Keratinocyte (primary cell): ENCODE results near the gene MRPL9. TPM values are rescaled to one million over a fixed set of nuclear protein-coding genes. Genes with fewer than 3 reads are reported as not detected.

Experiments
- DNase-seq: peaks from one replicate; pipeline ENCODE4 v3.0.0-alpha.2; 2011; ENCODE audit warnings: low read depth, missing footprints, low spot score
- FAIRE-seq: peaks from 2 replicates; lab custom pipeline; 2011; peaks lifted over from hg19 to GRCh38; lab: Jason Lieb, UNC
- H2AFZ ChIP-seq: 2 replicates; pipeline ENCODE4 v1.6.0; 2012; ENCODE audit warnings: low read length, control low read depth, inconsistent platforms; ENCODE audit not compliant: control insufficient read depth
- H3K27ac ChIP-seq: 2 replicates; pipeline ENCODE4 v1.5.1; 2011; ENCODE audit warnings: low read length; ENCODE audit not compliant: control insufficient read depth, insufficient read depth
- H3K27me3 ChIP-seq: 3 replicates; pipeline ENCODE4 v1.6.0; 2011; ENCODE audit warnings: low read length; ENCODE audit not compliant: control insufficient read depth, insufficient read depth; ENCODE audit errors: extremely low read depth
- H3K36me3 ChIP-seq, 2 experiments: 2 replicates in 1 of 2; 3 replicates in 1 of 2; pipeline ENCODE4 v1.5.1; 2011; ENCODE audit warnings: low read length in 2 of 2, mild to moderate bottlenecking in 1 of 2; ENCODE audit not compliant: control insufficient read depth in 2 of 2, insufficient read depth in 2 of 2; ENCODE audit errors: extremely low read depth in 1 of 2
- H3K4me1 ChIP-seq: 3 replicates; pipeline ENCODE4 v1.5.1; 2011; ENCODE audit warnings: low read length; ENCODE audit not compliant: control insufficient read depth, insufficient read depth; ENCODE audit errors: extremely low read depth
- H3K4me2 ChIP-seq: 3 replicates; pipeline ENCODE4 v1.6.0; 2011; ENCODE audit warnings: low read depth, low read length; ENCODE audit not compliant: control insufficient read depth, insufficient read depth; ENCODE audit errors: extremely low read depth
- H3K4me3 ChIP-seq, 3 experiments: fragments of 200-600 bp in 1 of 3; sonication (generic) in 1 of 3; 2 replicates in 2 of 3; 3 replicates in 1 of 3; pipeline ENCODE4 v1.5.1; 2011 to 2016; ENCODE audit warnings: low read length in 3 of 3, mild to moderate bottlenecking in 3 of 3, control low read depth in 2 of 3, inconsistent platforms in 1 of 3, low read depth in 1 of 3, mixed read lengths in 1 of 3, mixed run types in 1 of 3, moderate library complexity in 1 of 3; ENCODE audit not compliant: control insufficient read depth in 2 of 3, insufficient read depth in 2 of 3; ENCODE audit errors: extremely low read depth in 1 of 3
- H3K79me2 ChIP-seq: 2 replicates; pipeline ENCODE4 v1.6.0; 2012; ENCODE audit warnings: low read length; ENCODE audit not compliant: control insufficient read depth, insufficient read depth
- H3K9ac ChIP-seq: 3 replicates; pipeline ENCODE4 v1.6.0; 2011; ENCODE audit warnings: low read length; ENCODE audit not compliant: control insufficient read depth, insufficient read depth; ENCODE audit errors: extremely low read depth
- H3K9me1 ChIP-seq: 3 replicates; pipeline ENCODE4 v1.6.0; 2011; ENCODE audit warnings: low read length; ENCODE audit not compliant: control insufficient read depth, insufficient read depth; ENCODE audit errors: extremely low read depth
- H3K9me3 ChIP-seq: 2 replicates; pipeline ENCODE4 v1.5.1; 2012; ENCODE audit warnings: low read depth, low read length; ENCODE audit not compliant: control insufficient read depth
- H4K20me1 ChIP-seq: 3 replicates; pipeline ENCODE4 v1.6.0; 2011; ENCODE audit warnings: low read length; ENCODE audit not compliant: control insufficient read depth, insufficient read depth; ENCODE audit errors: extremely low read depth
- CTCF ChIP-seq, 3 experiments: IDR thresholded peaks in 1 of 3; conservative IDR thresholded peaks in 1 of 3; optimal IDR thresholded peaks in 1 of 3; 2 replicates in 2 of 3; 3 replicates in 1 of 3; pipeline versions ENCODE3 to v1.5.1; 2011; ENCODE audit warnings: low read length in 3 of 3, mild to moderate bottlenecking in 3 of 3, moderate library complexity in 2 of 3, control low read depth in 1 of 3, inconsistent platforms in 1 of 3; ENCODE audit not compliant: insufficient read depth in 2 of 3; ENCODE audit errors: extremely low read depth in 1 of 3
- EZH2 ChIP-seq: IDR thresholded peaks from one replicate; pipeline ENCODE4 v1.6.1; 2012; ENCODE audit warnings: inconsistent platforms, mild to moderate bottlenecking, low read length, moderate library complexity
- dilution Hi-C: fragments of 300-500 bp; cut with MboI; formaldehyde crosslinking; loops from one replicate; pipeline ENCODE4 v1.7.0; 2020; ENCODE audit warnings: low sequenced_read_pairs; ENCODE audit not compliant: extremely low pct_ligation_motif_present
- polyA plus RNA-seq, 5 experiments: library from polyadenylated mRNA; depleted of rRNA in 3 of 5; stranded (reverse) in 3 of 5; stranded (forward) in 1 of 5; unstranded in 1 of 5; fragments of >200 nt; gene quantifications; 1 replicate in 1 of 5; 2 replicates in 3 of 5; 3 replicates in 1 of 5; pipeline versions ENCODE4 v1.2.1 to v1.2.3, GENCODE V29; 2011 to 2012; ENCODE audit warnings: missing spikeins in 2 of 5, low read depth in 1 of 5, low replicate concordance in 1 of 5

MRPL9 gene
- polyA plus RNA-seq, 1 donor (not counting 4 experiments of a cell fraction or from before 2014, with no cell fraction given), result 125 TPM

- no peak overlapping the region for H2AFZ ChIP-seq
- H3K79me2 ChIP-seq, result no peaks in the 10 kb centered on the region
- dilution Hi-C loops, result no loop called here
- H3K9ac ChIP-seq, result no peak overlapping the region
- no peak overlapping the region for H3K27ac ChIP-seq
- no peak overlapping the region for H3K4me3 ChIP-seq
- no peaks in the 10 kb centered on the region for H3K9me1 ChIP-seq
- no peaks in the 10 kb centered on the region for H3K36me3 ChIP-seq
- no peak for DNase-seq
- FAIRE-seq, result no peak
- no peak overlapping the region for H3K4me2 ChIP-seq
- no peaks in the 10 kb centered on the region for H4K20me1 ChIP-seq
- no peaks in the 10 kb centered on the region for H3K9me3 ChIP-seq
- peaks cover 65% of the 10 kb centered on the region for H3K27me3 ChIP-seq
- H3K4me1 ChIP-seq, result peaks cover 11% of the 10 kb centered on the region
- TF ChIP-seq EZH2 (no peak), CTCF (optimal IDR thresholded peaks at IDR 0.05 in 1 of 3, IDR thresholded peaks at IDR 0.05 in 1 of 3, conservative IDR thresholded peaks at IDR 0.05 in 1 of 3; ENCODE audit: extremely low read depth in 1 of 3, insufficient read depth in 2 of 3, low read length in 3 of 3) (no peak)
Observed at GRCh38 chr1:151718666-151719065, 44.6 kb downstream of the MRPL9 start.

- Histone ChIP-seq H3K27ac (no peak overlapping the region), H3K27me3 (peaks cover 65% of the 10 kb centered on the region), H3K4me2 (no peak overlapping the region), H3K4me1 (peaks cover 14% of the 10 kb centered on the region), H4K20me1 (no peaks in the 10 kb centered on the region), H3K9me3 (no peaks in the 10 kb centered on the region), H3K9me1 (no peaks in the 10 kb centered on the region), H3K79me2 (no peaks in the 10 kb centered on the region), H3K9ac (no peak overlapping the region), H3K36me3 (no peaks in the 10 kb centered on the region), H2AFZ (no peak overlapping the region), H3K4me3 (no peak overlapping the region)
- dilution Hi-C loops, result no loop called here
- TF ChIP-seq CTCF (optimal IDR thresholded peaks at IDR 0.05 in 1 of 3, IDR thresholded peaks at IDR 0.05 in 1 of 3, conservative IDR thresholded peaks at IDR 0.05 in 1 of 3; ENCODE audit: extremely low read depth in 1 of 3, insufficient read depth in 2 of 3, low read length in 3 of 3) (no peak), EZH2 (no peak)
- FAIRE-seq (no peak), DNase-seq (no peak)
Observed at GRCh38 chr1:151718011-151718431, 45.3 kb downstream of the MRPL9 start.
